ENCODE measurements around the gene KIRREL1.
A peak's percentile ranks its signal among the peaks of the same experiment; 100 is the strongest.

KIRREL1 gene

DNA sequence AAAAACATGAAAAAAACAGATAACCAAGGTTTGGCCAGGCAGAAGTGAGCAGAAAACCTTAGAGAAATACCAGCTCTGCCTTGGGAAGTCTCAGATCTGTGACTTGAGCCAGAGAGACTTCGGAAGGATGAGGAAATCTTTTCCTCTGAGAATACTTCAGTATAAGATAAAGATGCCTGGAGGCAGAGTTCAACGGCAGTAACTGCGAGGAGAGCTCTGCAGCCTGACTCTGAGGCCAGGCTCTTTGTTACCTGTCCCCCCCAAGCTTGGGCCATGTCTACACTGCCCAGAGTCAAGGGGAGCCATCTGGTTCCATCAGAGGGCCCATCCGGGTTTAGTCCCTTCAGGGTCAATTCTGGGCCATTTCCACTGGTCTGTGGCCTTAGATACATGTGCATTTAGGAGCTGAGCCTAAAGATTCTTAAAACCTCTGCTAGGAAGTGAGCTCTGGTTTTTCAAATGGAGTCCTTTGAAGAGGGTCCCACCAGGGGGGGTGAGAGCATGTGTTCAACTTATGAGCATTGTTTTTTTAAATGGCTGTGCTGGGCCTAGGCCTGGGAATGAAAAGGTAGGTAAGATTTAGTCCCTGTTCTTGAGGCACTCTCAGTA is 8.7 kb downstream of the KIRREL1 start:
- Histone ChIP-seq H3K4me3 (ENCODE audit: low read depth in 1 of 5, low read length in 5 of 5) (peak overlapping the region in 1 of 5 donors; percentile 25), H3K36me3 (ENCODE audit: control insufficient read depth in 5 of 5, insufficient read depth in 5 of 5, low read length in 5 of 5) (peaks cover 0 to 5% (median 3%) of the 10 kb centered on the region in 5 donors), H3K9ac (ENCODE audit: low read length in 5 of 5) (peak overlapping the region in 2 of 5 donors; percentile 27 to 32), H3K27me3 (ENCODE audit: control insufficient read depth in 5 of 5, insufficient read depth in 4 of 5, low read length in 5 of 5) (no peaks in the 10 kb centered on the region), H3K27ac (ENCODE audit: low read depth, low read length) (peak overlapping the region; percentile 64), H3K9me3 (ENCODE audit: control insufficient read depth in 5 of 5, low read length in 5 of 5) (no peaks in the 10 kb centered on the region), H3K4me1 (ENCODE audit: control insufficient read depth in 5 of 5, insufficient read depth in 5 of 5, low read length in 5 of 5) (peaks cover 6 to 95% (median 88%) of the 10 kb centered on the region in 5 donors)

DNA sequence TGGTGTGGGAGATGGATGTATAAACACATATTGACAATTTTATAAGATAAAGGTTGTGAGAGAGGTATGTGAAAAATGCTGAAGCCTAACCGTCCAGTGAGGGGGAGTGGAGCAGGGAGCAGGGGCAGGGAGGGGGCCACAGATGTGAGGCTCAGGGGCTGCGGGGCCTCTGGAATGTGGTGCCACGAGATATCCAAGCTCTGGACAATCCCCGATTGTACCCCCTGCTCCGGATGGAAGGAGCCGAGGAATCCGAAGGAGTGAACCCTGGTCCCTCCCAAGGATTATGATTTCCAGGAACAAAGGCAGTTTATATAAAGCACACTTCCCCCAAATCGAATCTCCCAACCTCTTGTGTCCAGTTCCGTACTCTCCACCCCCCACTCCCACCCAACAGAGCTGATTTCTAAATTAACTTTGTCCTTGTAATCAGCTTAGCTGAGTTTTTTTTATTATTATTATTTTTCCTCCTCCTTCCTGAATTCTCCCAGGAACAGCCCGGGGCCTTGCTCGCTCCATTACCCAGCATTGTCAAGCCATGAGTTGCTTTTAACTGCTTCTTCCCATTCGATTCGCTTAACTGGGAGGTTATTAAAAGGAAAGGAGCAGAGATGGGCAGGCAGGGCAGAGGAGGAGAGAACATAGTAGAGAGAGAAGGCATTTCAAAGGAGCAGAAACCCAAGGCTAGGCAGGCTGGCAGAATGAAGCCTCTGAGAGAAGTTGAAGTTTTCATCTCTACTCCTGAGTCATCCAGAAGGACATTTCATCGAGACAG is 9.4 kb downstream of the KIRREL1 start:
- no peaks in the 10 kb centered on the region for H3K27me3 ChIP-seq (ENCODE audit: control insufficient read depth in 5 of 5, insufficient read depth in 4 of 5, low read length in 5 of 5)
- peaks cover 11 to 96% (median 89%) of the 10 kb centered on the region in 5 donors for H3K4me1 ChIP-seq (ENCODE audit: control insufficient read depth in 5 of 5, insufficient read depth in 5 of 5, low read length in 5 of 5)
- H3K27ac ChIP-seq (ENCODE audit: low read depth, low read length): peak overlapping the region; percentile 64
- H3K36me3 ChIP-seq (ENCODE audit: control insufficient read depth in 5 of 5, insufficient read depth in 5 of 5, low read length in 5 of 5): peaks cover 0 to 4% (median 3%) of the 10 kb centered on the region in 5 donors
- peak overlapping the region in 2 of 5 donors; percentile 32 to 37 for H3K9ac ChIP-seq (ENCODE audit: low read length in 5 of 5)
- no peaks in the 10 kb centered on the region for H3K9me3 ChIP-seq (ENCODE audit: control insufficient read depth in 5 of 5, low read length in 5 of 5)
- no peak overlapping the region for H3K4me3 ChIP-seq (ENCODE audit: low read depth in 1 of 5, low read length in 5 of 5)

DNA sequence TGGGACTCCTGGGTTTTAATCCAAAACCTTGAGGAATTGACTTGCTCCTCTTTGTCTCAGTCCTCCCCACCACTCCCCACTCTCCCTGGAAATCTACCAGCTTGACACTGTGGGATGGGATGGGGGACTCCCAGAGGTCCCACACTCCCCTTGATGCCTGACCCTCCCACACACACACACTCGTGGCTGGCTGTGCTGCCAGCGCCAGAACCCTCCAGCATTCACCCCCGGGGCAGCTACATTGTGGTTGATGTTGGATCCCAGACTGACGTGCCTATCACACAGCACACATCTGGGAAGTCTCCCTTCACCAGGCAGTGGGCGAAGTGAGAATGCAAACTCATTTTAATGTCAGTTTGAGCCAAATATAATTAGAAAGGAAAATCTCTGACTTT is 10.0 kb downstream of the KIRREL1 start:
- H3K4me3 ChIP-seq (ENCODE audit: low read depth in 1 of 5, low read length in 5 of 5): no peak overlapping the region
- H3K36me3 ChIP-seq (ENCODE audit: control insufficient read depth in 5 of 5, insufficient read depth in 5 of 5, low read length in 5 of 5): peaks cover 0 to 4% (median 3%) of the 10 kb centered on the region in 5 donors
- H3K4me1 ChIP-seq (ENCODE audit: control insufficient read depth in 5 of 5, insufficient read depth in 5 of 5, low read length in 5 of 5): peaks cover 13 to 97% (median 93%) of the 10 kb centered on the region in 5 donors
- H3K27ac ChIP-seq (ENCODE audit: low read depth, low read length): peak overlapping the region; percentile 64
- no peaks in the 10 kb centered on the region for H3K27me3 ChIP-seq (ENCODE audit: control insufficient read depth in 5 of 5, insufficient read depth in 4 of 5, low read length in 5 of 5)
- H3K9ac ChIP-seq (ENCODE audit: low read length in 5 of 5): peak overlapping the region in 2 of 5 donors; percentile 32 to 37
- no peaks in the 10 kb centered on the region for H3K9me3 ChIP-seq (ENCODE audit: control insufficient read depth in 5 of 5, low read length in 5 of 5)

DNA sequence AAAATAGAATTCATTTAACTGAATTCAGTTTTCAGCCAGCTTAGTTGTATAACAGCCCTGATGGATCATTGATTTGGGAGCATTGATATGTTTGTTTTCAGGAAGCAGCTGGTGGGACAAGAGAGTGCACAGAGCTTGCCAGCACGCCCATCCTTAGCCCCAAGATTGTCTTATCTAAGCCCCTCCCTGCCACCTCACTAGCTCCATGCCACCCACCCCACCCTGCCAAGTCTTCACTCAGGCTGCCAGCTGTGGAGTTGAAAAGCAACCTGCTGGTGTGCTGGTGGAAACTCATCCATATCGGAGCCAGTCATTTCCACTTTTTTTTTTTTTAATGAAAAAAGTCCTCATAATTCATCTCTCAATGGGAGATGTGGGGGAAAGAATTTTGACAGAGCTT is 11.8 kb downstream of the KIRREL1 start:
- Histone ChIP-seq H3K27me3 (ENCODE audit: control insufficient read depth in 5 of 5, insufficient read depth in 4 of 5, low read length in 5 of 5) (no peaks in the 10 kb centered on the region), H3K27ac (ENCODE audit: low read depth, low read length) (peak overlapping the region; percentile 0), H3K4me1 (ENCODE audit: control insufficient read depth in 5 of 5, insufficient read depth in 5 of 5, low read length in 5 of 5) (peaks cover 21 to 99% (median 95%) of the 10 kb centered on the region in 5 donors), H3K9ac (ENCODE audit: low read length in 5 of 5) (no peak overlapping the region), H3K36me3 (ENCODE audit: control insufficient read depth in 5 of 5, insufficient read depth in 5 of 5, low read length in 5 of 5) (peaks cover 0 to 1% (median 0%) of the 10 kb centered on the region in 5 donors), H3K9me3 (ENCODE audit: control insufficient read depth in 5 of 5, low read length in 5 of 5) (no peaks in the 10 kb centered on the region), H3K4me3 (ENCODE audit: low read depth in 1 of 5, low read length in 5 of 5) (no peak overlapping the region)

DNA sequence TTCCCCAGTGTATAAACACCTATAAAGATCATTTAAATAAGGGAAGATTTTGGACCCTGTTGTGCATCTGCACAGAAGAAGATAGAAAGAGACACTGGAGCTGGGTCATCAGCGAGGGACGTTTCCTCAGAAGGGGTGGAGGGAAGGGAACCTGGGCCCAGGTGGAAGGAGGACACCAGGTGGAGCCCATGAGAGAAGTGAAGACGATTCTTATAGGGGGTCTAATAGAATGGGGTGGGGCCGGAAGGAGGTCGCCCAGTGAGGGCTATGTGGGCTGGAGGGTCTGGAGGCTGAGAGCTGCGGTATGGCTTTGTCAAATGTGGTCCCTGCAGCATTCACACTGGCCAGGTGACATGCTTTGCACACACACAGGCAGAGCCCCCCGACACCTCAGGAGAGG is 13.7 kb downstream of the KIRREL1 start:
- Histone ChIP-seq H3K4me3 (ENCODE audit: low read depth in 1 of 5, low read length in 5 of 5) (peak overlapping the region in 1 of 5 donors; percentile 9), H3K27me3 (ENCODE audit: control insufficient read depth in 5 of 5, insufficient read depth in 4 of 5, low read length in 5 of 5) (no peaks in the 10 kb centered on the region), H3K9me3 (ENCODE audit: control insufficient read depth in 5 of 5, low read length in 5 of 5) (no peaks in the 10 kb centered on the region), H3K4me1 (ENCODE audit: control insufficient read depth in 5 of 5, insufficient read depth in 5 of 5, low read length in 5 of 5) (peaks cover 27 to 99% (median 95%) of the 10 kb centered on the region in 5 donors), H3K9ac (ENCODE audit: low read length in 5 of 5) (peak overlapping the region in 2 of 5 donors; percentile 21 to 56), H3K36me3 (ENCODE audit: control insufficient read depth in 5 of 5, insufficient read depth in 5 of 5, low read length in 5 of 5) (no peaks in the 10 kb centered on the region), H3K27ac (ENCODE audit: low read depth, low read length) (peak overlapping the region; percentile 99)

DNA sequence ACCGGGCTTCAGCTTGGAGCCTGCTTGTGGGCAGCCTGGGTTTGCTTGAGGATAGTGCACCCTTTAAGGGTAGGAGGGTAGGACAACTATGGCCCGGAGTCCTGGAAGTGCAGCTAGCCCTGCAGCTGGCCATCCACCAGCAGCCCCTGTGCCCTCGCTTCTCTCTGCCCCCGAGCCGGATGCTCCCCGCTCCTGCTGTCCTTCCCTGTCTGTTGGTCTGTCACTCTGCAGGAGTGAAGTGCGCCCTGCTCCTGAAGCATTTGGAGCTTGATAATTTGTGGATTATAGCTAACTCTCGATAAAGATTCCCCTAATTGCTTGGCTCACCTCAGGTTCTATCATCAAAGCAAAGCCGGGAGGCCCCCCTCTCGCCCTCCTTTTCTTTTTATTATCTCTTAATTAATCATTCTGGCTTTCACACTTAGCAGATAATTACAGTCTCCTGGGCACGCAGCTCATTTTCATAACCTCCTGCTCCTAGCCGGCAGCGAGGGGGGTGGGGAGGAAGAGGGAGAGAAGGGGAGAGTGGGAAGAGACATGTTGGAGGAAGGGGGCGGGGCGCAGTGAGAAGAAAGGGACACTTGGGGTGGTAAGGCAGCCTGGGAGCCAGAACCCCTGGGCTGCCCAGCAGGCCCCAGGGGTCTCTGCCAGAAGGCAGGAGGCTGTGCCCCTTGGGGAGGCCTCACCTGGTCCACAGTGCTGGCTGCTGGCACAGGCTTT is 14.4 kb downstream of the KIRREL1 start:
- Histone ChIP-seq H3K4me1 (ENCODE audit: control insufficient read depth in 5 of 5, insufficient read depth in 5 of 5, low read length in 5 of 5) (peaks cover 27 to 99% (median 92%) of the 10 kb centered on the region in 5 donors), H3K9ac (ENCODE audit: low read length in 5 of 5) (peak overlapping the region in 3 of 5 donors; percentile 17 to 36 (median 26)), H3K9me3 (ENCODE audit: control insufficient read depth in 5 of 5, low read length in 5 of 5) (no peaks in the 10 kb centered on the region), H3K27me3 (ENCODE audit: control insufficient read depth in 5 of 5, insufficient read depth in 4 of 5, low read length in 5 of 5) (no peaks in the 10 kb centered on the region), H3K36me3 (ENCODE audit: control insufficient read depth in 5 of 5, insufficient read depth in 5 of 5, low read length in 5 of 5) (no peaks in the 10 kb centered on the region), H3K4me3 (ENCODE audit: low read depth in 1 of 5, low read length in 5 of 5) (peak overlapping the region in 2 of 5 donors; percentile 9), H3K27ac (ENCODE audit: low read depth, low read length) (peak overlapping the region; percentile 99)

DNA sequence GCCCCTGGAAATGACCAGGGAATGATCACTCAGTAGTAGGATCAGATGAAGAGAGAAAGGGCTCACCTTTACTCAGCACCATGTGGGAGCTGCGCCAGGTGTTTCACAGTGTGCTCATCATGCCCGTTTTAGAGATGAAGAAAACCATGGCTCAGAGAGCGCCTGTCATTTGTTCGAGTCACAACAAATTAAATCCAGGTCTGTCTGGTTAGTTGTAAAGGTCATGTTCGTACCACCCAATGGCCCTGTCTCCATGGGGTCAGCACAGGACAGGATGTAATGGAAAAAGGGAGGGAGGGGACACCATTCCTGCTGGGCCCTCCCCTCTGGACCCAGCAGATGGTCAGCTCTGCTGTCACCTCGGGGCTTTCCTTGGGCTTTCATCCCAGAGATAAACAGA is 15.2 kb downstream of the KIRREL1 start:
- Histone ChIP-seq H3K27ac (ENCODE audit: low read depth, low read length) (peak overlapping the region; percentile 99), H3K27me3 (ENCODE audit: control insufficient read depth in 5 of 5, insufficient read depth in 4 of 5, low read length in 5 of 5) (no peaks in the 10 kb centered on the region), H3K4me3 (ENCODE audit: low read depth in 1 of 5, low read length in 5 of 5) (no peak overlapping the region), H3K36me3 (ENCODE audit: control insufficient read depth in 5 of 5, insufficient read depth in 5 of 5, low read length in 5 of 5) (peaks cover 0 to 5% (median 2%) of the 10 kb centered on the region in 5 donors), H3K4me1 (ENCODE audit: control insufficient read depth in 5 of 5, insufficient read depth in 5 of 5, low read length in 5 of 5) (peaks cover 22 to 98% (median 85%) of the 10 kb centered on the region in 5 donors), H3K9ac (ENCODE audit: low read length in 5 of 5) (peak overlapping the region in 4 of 5 donors; percentile 26 to 36 (median 29)), H3K9me3 (ENCODE audit: control insufficient read depth in 5 of 5, low read length in 5 of 5) (no peaks in the 10 kb centered on the region)

DNA sequence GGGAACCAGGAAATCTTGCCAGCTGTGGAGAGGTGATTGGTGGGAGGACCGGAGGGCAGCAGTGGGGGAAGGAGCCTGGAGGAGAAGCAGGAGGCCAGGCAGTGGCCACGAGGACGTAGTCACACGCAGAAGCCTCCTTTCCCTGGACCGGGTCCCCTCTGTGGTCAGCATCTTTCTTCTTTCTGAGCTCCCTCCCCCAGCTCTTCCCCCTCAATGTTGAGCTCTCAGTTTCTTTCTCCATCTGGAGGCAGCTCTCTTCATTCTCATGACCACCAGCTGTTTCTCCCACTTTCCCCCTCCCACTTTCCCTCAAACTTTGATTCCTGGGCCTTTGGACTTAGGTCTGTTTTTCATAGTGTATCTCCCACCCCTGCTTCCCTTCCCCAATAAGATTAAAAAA is 18.3 kb downstream of the KIRREL1 start:
- peaks cover 0 to 5% (median 2%) of the 10 kb centered on the region in 5 donors for H3K36me3 ChIP-seq (ENCODE audit: control insufficient read depth in 5 of 5, insufficient read depth in 5 of 5, low read length in 5 of 5)
- H3K9ac ChIP-seq (ENCODE audit: low read length in 5 of 5): peak overlapping the region in 4 of 5 donors; percentile 21 to 69 (median 58)
- H3K27ac ChIP-seq (ENCODE audit: low read depth, low read length): peak overlapping the region; percentile 99
- peaks cover 24 to 95% (median 79%) of the 10 kb centered on the region in 5 donors for H3K4me1 ChIP-seq (ENCODE audit: control insufficient read depth in 5 of 5, insufficient read depth in 5 of 5, low read length in 5 of 5)
- peak overlapping the region in 1 of 5 donors; percentile 5 for H3K4me3 ChIP-seq (ENCODE audit: low read depth in 1 of 5, low read length in 5 of 5)
- no peaks in the 10 kb centered on the region for H3K9me3 ChIP-seq (ENCODE audit: control insufficient read depth in 5 of 5, low read length in 5 of 5)
- H3K27me3 ChIP-seq (ENCODE audit: control insufficient read depth in 5 of 5, insufficient read depth in 4 of 5, low read length in 5 of 5): no peaks in the 10 kb centered on the region

DNA sequence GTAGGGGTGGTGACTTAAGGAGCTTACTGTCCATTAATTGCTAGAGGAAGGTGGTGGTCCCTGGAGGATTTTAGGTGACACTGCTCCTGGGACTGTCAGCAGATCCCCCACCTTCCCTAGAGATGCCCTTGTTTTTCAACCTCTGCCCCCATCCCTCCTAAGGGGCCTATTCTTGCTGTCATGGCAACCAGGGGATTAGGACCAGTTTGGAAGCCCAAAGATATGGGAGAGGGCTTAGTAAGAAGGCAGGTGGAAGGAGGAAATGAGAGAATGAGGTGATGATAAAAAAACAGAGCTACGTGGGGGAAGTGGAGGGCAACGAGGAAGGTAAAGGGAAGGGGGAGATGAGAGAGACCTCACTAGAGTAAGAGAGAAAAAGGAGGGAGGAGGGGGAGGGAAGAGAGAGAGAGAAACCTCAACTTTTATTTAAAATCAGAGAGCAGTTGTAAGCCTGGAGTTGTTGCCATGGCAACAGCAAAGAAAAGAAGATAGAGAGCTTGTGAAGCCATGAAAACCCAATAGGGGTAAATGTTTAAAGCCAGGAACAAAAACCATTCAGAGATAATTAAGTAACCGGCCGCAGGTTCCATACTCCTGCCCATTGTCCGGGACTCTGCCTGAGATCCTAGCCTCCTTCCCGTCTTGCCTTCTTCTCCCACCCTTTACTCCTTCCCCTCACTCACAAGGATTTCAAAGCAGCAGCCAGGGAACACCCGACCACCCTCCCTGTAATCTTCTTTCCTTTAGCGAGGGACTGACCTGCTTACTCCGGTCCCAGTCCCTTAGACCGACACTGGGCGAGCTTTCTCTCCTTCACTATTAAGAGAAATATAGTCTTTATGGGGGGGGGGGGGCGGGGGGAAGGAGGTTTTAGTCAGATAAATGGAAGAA is 20.6 kb downstream of the KIRREL1 start:
- Histone ChIP-seq H3K27me3 (ENCODE audit: control insufficient read depth in 5 of 5, insufficient read depth in 4 of 5, low read length in 5 of 5) (no peaks in the 10 kb centered on the region), H3K36me3 (ENCODE audit: control insufficient read depth in 5 of 5, insufficient read depth in 5 of 5, low read length in 5 of 5) (peaks cover 0 to 5% (median 2%) of the 10 kb centered on the region in 5 donors), H3K27ac (ENCODE audit: low read depth, low read length) (no peak overlapping the region), H3K4me1 (ENCODE audit: control insufficient read depth in 5 of 5, insufficient read depth in 5 of 5, low read length in 5 of 5) (peaks cover 25 to 88% (median 75%) of the 10 kb centered on the region in 5 donors), H3K9me3 (ENCODE audit: control insufficient read depth in 5 of 5, low read length in 5 of 5) (no peaks in the 10 kb centered on the region), H3K9ac (ENCODE audit: low read length in 5 of 5) (peak overlapping the region in 1 of 5 donors; percentile 63), H3K4me3 (ENCODE audit: low read depth in 1 of 5, low read length in 5 of 5) (no peak overlapping the region)

Measured in subcutaneous abdominal adipose tissue (tissue), 5 donors.